HG03159 (cell line): ENCODE results near the gene IL25.
"Not testable (repeated sequence)": the region's sequence is repeated elsewhere in the genome, so short reads cannot be mapped to it uniquely, and the experiment has no call there.

Source experiments
- ATAC-seq: cut with Tn5 transposase; IDR thresholded peaks from one replicate; pipeline ENCODE4 v1.9.1; 2021; ENCODE audit warnings: mild to moderate bottlenecking, moderate library complexity; ENCODE audit not compliant: unreplicated experiment

The IL25 gene

GRCh38 chr14:23407516-23408306, 35.1 kb downstream of the IL25 start, which contains the start of gene MYH6:
Gene MYH6, minus strand, starts transcription at chr14:23408273. Its CDS starts 1,050 bp downstream, at chr14:23407223.
- ATAC-seq: no peak

- ATAC-seq: no peak
Measured at GRCh38 chr14:23408307-23408630, 35.7 kb downstream of the IL25 start.

DNA sequence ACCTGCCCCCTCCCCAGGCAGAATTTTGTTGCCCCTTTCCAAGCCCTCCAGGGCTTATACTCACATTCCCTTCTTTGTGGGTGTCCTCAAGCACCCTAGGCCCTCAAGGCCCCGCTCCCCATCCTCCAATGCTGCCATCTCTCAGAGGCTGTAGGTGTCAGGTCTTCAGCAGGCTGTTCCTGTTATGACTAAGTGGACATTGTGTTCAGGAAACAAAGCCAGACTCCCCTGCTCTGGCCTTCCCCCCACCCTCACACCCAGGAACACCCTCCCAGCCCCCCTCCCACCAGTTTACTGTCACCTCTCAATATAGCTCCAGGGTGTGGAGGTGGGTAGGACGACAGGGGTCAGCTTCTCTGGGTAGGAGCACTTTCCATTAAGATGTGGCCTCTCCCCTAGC, 36.9 kb downstream of the IL25 start:
- no peak for ATAC-seq

DNA sequence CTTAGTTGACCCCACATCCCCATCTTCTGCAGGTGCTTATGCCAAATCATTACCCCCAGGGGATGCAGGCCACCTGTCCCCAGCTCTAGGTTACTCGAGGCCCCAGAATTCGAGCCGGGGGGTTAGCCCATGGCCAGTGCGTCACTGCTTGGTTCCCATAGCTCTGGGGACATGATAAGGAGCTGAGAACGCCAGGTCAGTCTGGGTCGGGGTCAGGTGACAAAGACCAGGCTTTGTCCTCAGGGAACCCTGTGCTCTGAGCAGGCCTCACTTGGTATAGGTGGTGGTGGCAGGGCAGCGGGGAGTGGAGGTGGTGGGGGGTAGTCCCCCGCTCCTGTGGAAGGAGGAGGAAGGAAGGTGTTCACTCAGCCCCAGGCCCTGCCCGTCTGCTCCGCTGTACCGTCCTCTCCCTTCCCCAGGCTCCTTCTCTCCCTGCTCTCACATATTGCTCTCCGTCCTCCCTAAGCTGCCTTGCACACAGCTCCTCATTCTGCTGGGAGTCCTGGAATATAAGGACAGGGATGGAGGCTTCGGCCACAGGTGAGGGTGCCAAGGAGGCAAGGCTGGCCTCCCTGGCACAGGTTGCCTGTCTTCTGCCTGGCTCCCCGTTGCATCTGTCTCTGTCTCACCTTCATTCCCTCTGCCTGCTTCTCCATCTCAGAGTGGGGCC, 37.5 kb downstream of the IL25 start:
- no peak for ATAC-seq

DNA sequence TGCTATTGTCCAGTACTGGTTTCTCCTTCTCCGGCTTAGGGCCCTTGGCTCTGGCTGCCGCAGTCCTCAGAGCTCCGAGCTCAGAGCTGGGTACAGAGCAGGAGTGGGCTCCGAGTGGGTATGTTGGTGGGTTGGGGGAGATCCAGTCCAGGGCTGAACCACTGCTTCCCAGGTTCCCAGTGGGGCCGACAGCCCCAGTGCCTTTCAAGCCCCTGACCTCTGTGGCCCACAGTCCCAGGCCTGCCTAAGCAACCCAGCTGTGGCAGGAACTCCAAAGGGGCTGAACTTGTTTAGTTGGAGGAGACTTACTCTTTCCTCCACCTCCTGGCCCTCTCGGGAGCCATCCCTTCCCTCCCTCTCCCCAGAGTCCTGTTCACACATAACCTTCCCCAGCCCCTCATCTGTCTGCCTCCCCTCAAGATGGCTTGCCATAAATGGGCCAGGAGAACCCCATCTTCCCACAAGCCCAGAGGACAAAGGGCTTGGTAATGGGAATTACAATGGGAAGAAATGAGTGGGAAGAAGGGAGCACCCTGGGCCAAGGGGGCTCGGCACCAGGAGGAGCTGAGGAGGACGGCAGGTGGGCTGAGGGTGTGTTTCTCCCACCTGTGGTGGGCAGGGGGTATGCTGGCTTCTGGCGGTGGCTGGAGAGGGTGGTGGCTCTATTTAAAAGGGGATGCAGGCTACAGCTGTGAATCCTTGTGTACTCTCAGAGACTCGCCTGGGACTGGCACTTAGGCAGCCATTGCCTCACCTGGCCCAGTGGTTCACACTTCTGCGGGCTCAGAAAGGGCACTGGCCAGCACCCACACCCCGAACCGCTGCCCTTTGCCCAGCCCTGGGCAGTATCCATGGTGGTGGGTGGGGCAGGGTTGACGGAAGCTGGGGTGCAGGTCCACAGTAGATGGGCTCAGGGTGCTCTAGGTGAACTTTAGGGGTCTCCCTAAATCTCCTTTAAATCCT, 39.2 kb downstream of the IL25 start:
- no peak for ATAC-seq

GRCh38 chr14:23413681-23414080, 41.1 kb downstream of the IL25 start:
- no peak for ATAC-seq

DNA sequence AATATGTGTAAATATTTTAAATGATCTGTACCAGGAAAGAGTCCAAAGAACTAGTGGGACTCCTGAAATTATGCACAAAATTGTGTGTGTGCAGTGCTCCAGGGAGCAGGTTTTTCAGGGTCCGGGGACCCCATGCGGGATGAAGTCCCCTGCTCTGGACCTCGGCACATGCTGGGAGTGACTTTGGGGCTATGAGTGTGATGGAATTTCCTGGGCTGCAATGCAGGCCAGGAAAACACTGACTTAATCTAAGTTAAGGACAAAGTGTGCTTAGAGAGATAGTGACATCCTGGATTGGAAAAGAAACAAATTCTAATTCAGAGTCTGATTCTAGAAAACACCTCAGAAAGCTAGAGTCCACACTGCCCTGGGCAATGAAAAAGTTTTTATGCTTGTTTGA, 41.6 kb downstream of the IL25 start:
- no peak for ATAC-seq

DNA sequence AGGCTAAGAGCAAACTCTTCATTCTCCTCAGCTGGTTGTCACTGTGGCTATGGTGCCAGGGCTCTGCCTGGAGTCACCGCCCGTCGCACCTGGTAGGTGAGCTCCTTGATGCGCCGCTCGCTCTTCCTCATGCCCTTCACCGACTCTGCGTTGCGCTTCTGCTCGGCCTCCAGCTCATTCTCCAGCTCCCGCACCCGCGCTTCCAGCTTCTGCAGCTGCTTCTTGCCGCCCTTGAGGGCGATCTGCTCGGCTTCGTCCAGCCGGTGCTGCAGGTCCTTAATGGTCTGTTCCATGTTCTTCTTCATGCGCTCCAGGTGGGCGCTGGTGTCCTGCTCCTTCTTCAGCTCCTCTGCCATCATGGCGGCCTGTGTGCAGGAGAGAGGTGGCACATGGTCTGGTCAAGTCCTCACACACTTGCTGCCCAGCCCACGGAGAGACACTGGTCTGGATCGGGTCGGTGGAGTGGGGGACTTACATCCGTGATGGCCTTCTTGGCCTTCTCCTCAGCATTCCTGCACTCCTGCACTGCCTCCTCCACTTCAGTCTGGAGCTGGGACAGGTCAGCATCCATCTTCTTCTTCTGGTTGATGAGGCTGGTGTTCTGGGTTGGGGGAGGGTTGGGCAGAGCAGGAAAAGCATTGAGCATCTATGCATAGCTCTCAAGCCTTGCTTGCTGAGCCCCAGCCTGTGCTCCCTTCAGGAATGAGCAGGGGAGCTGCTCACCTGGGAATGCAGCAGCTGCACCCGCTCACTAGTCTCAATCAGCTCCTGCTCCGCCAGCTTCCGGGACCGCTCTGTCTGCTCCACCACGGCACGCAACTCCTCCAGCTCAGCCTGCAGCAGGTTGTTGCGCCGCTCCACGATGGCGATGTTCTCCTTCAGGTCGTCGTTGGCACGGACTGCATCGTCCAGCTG, 42.6 kb downstream of the IL25 start:
- ATAC-seq: no peak

- no peak for ATAC-seq
Measured at GRCh38 chr14:23415821-23416778, 43.5 kb downstream of the IL25 start.

DNA sequence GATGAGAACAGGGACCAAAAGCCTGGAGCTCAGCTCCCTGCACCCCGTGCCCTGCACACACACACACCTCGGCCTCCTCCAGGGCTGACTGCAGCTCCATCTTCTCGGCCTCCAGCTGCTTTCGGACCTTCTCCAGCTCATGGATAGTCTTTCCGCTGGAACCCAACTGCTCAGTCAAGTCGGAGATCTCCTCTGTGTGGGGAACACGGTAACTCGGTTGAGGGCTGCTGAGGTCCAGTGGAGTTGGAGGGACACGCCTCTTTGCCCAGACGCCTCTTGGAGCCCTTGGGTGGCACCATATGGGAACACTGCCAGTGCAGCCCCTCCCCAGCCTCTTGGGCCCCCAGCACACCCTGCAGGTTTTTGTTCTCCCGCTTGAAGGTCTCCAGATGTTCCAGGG, 44.2 kb downstream of the IL25 start:
- no peak for ATAC-seq

GRCh38 chr14:23417269-23417668, 44.7 kb downstream of the IL25 start:
- not testable (repeated sequence) for ATAC-seq

DNA sequence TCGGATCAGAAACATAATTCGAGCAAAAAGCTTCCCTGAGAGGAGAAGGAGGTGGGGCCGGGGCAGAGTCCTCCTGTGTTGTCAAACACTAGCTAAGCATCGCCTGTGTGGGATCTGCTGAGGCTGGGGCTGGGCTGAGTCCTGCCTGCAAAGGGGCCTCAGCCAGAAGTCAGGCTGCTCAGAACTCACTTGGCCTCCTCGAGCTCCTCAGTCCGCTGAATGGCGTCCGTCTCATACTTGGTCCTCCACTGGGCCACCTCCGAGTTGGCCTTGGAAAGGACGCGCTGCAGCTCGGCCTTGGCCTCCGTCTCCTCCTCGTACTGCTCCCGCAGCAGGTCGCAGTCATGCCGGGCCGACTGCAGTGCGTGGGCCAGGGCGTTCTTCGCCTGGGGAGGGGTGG, 45.4 kb downstream of the IL25 start:
- ATAC-seq: no peak

GRCh38 chr14:23419646-23420045, 47.0 kb downstream of the IL25 start:
- not testable (repeated sequence) for ATAC-seq

DNA sequence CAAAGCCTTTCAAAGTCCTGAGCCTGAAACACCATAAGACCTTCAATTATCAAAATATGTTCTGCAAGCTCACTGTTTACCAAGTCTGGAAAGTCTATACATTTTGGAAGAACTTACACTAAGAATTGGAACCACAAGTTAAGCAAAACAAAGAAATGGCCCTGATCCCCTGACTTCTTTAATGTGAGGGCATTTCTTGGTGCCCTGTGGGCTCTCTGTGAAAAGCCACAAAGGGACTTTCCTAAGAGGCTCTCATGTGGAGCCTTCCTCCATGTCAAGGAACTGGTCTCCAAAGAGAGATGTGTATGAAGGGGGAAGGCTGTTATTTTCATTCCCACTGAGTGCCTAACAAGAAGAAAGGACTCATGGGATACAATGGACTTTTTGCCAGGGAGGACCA, 49.0 kb downstream of the IL25 start:
- ATAC-seq: no peak

GRCh38 chr14:23423657-23424056, 51.0 kb downstream of the IL25 start:
- ATAC-seq: no peak

DNA sequence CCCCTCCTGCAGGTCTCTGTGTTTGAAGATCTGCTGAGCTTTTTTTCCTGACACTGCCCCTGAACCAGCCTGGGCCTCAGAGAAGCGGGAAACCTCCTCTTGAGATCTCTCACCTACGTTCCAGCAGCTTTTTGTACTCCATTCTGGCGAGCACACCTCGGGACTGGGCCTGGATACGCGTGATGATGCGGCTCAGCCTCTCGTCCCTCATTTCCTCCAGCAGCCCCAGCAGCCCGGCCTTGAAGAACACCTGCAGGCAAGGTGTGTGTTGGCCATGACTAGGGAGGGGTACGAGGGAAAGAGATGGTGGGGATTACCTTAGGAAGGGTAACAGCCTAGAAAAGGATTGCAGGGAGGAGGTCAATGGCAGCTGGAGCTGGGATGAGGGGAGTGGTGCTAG, 52.6 kb downstream of the IL25 start:
- ATAC-seq: no peak

DNA sequence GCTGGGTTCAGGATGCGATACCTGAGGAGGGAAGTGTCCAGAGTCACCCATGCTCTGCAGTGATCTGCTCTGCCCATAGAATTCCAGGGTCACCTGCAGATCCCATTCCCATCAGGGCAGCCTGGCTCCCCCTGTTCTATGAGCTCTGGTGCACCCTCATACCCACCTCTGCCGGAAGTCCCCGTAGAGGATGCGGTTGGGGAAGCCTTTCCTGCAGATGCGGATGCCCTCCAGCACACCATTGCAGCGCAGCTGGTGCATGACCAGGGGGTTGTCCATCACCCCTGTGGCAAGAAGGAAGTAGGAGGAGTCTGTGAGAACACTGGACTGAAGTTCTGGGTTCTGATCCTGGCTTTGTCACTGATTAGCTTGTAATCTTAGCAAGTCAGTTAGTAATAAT, 53.2 kb downstream of the IL25 start:
- ATAC-seq: not testable (repeated sequence)
